Lower leg skin (tissue), 3 donors: ENCODE data around the gene UBR3.

Experiments used
- CTCF ChIP-seq, 3 donors: fragments of 450-650 bp; IDR thresholded peaks; one replicate each; pipeline ENCODE4 v1.5.1; 2016; ENCODE audit warnings: antibody characterized with exemption in 3 of 3, mild to moderate bottlenecking in 3 of 3, moderate library complexity in 2 of 3
- POLR2A ChIP-seq, 2 donors: fragments of 450-650 bp; IDR thresholded peaks; one replicate each; pipeline ENCODE4 v1.6.1; 2016 to 2017; ENCODE audit warnings: antibody characterized with exemption in 2 of 2, mild to moderate bottlenecking in 1 of 2, moderate library complexity in 1 of 2

GRCh38 chr2:169909376-169909775, 82.1 kb downstream of the UBR3 start:
- TF ChIP-seq CTCF (IDR thresholded peaks at IDR 0.05): no peak
- no peak for TF ChIP-seq POLR2A (IDR thresholded peaks at IDR 0.05)
